Measurements from ENCODE around the gene GALE.

Gene GALE

GRCh38 chr1:23845163-23845562 is 44.6 kb upstream of the GALE start:
- peak overlapping the region; percentile 13; the same call in 1 of the 2 replicates for H3K27ac ChIP-seq (replicated peaks)
- no peaks in the 10 kb centered on the region for H3K27me3 ChIP-seq (ENCODE audit: insufficient read depth, poor library complexity, severe bottlenecking)
- TF ChIP-seq CTCF (IDR thresholded peaks at IDR 0.05; ENCODE audit: insufficient read depth, low read length) (no peak), REST (IDR thresholded peaks at IDR 0.05; ENCODE audit: insufficient replicate concordance, low read depth) (no peak), POLR2AphosphoS5 (IDR thresholded peaks at IDR 0.05; ENCODE audit: low read depth) (no peak), SPI1 (IDR thresholded peaks at IDR 0.05; ENCODE audit: borderline replicate concordance, low read depth) (no peak), GABPA (IDR thresholded peaks at IDR 0.05; ENCODE audit: low read depth) (no peak)
- DNase-seq (ENCODE audit: low read depth in 1 of 2, low spot score in 1 of 2) = peak in 1 of 2 experiments; percentile 36
- H3K4me3 ChIP-seq (replicated peaks; ENCODE audit: insufficient read depth, low read length) = no peak overlapping the region

GRCh38 chr1:23843644-23844043 is 43.1 kb upstream of the GALE start:
- TF ChIP-seq SPI1 (IDR thresholded peaks at IDR 0.05; ENCODE audit: borderline replicate concordance, low read depth) = no peak
- TF ChIP-seq GABPA (IDR thresholded peaks at IDR 0.05; ENCODE audit: low read depth) = no peak
- TF ChIP-seq REST (IDR thresholded peaks at IDR 0.05; ENCODE audit: insufficient replicate concordance, low read depth) = no peak
- no peak for TF ChIP-seq CTCF (IDR thresholded peaks at IDR 0.05; ENCODE audit: insufficient read depth, low read length)
- no peak for TF ChIP-seq POLR2AphosphoS5 (IDR thresholded peaks at IDR 0.05; ENCODE audit: low read depth)

GRCh38 chr1:23838401-23838866 is 37.9 kb upstream of the GALE start:
- Histone ChIP-seq H3K4me3 (replicated peaks; ENCODE audit: insufficient read depth, low read length) (peak overlapping the region; percentile 31), H3K27me3 (ENCODE audit: insufficient read depth, poor library complexity, severe bottlenecking) (no peaks in the 10 kb centered on the region), H3K27ac (replicated peaks) (peak overlapping the region; percentile 74)
- TF ChIP-seq POLR2AphosphoS5 (IDR thresholded peaks at IDR 0.05; ENCODE audit: low read depth) (no peak), CTCF (IDR thresholded peaks at IDR 0.05; ENCODE audit: insufficient read depth, low read length) (no peak), GABPA (IDR thresholded peaks at IDR 0.05; ENCODE audit: low read depth) (no peak), SPI1 (IDR thresholded peaks at IDR 0.05; ENCODE audit: borderline replicate concordance, low read depth) (no peak), REST (IDR thresholded peaks at IDR 0.05; ENCODE audit: insufficient replicate concordance, low read depth) (no peak)
- peak; percentile 73 to 81 for DNase-seq (ENCODE audit: low read depth in 1 of 2, low spot score in 1 of 2)

More at GRCh38 chr1:23843644-23844043, 43.1 kb upstream of the GALE start:
- H3K27me3 ChIP-seq (ENCODE audit: insufficient read depth, poor library complexity, severe bottlenecking) = no peaks in the 10 kb centered on the region
- DNase-seq (ENCODE audit: low read depth in 1 of 2, low spot score in 1 of 2) = no peak
- H3K4me3 ChIP-seq (replicated peaks; ENCODE audit: insufficient read depth, low read length) = no peak overlapping the region
- no peak overlapping the region for H3K27ac ChIP-seq (replicated peaks)

Data from HL-60 (cell line).